Measurements from ENCODE around the gene STAT5A.
"Not testable (repeated sequence)": the region's sequence is repeated elsewhere in the genome, so short reads cannot be mapped to it uniquely, and the experiment has no call there.

STAT5A gene

GRCh38 chr17:42255445-42255844, 32.9 kb upstream of the STAT5A start:
- no peak for DNase-seq (ENCODE audit: low read depth)
- no peak overlapping the region for H3K4me3 ChIP-seq (ENCODE audit: low read depth, low read length)
- no peak for TF ChIP-seq CTCF (IDR thresholded peaks at IDR 0.05; ENCODE audit: low read depth, low read length, missing control alignments)

- DNase-seq (ENCODE audit: low read depth) = no peak
- TF ChIP-seq CTCF (IDR thresholded peaks at IDR 0.05; ENCODE audit: low read depth, low read length, missing control alignments) = no peak
- no peak overlapping the region for H3K4me3 ChIP-seq (ENCODE audit: low read depth, low read length)
These were observed 28.0 kb upstream of the STAT5A start for GRCh38 chr17:42260318-42260717.

- not testable (repeated sequence) for H3K4me3 ChIP-seq (ENCODE audit: low read depth, low read length); DNase-seq (ENCODE audit: low read depth)
These were observed 23.9 kb upstream of the STAT5A start for GRCh38 chr17:42264366-42264765.

- TF ChIP-seq CTCF (IDR thresholded peaks at IDR 0.05; ENCODE audit: low read depth, low read length, missing control alignments) = no peak
- H3K4me3 ChIP-seq (ENCODE audit: low read depth, low read length) = no peak overlapping the region
- no peak for DNase-seq (ENCODE audit: low read depth)
These were observed 21.8 kb upstream of the STAT5A start for GRCh38 chr17:42266462-42266861.

- no peak for TF ChIP-seq CTCF (IDR thresholded peaks at IDR 0.05; ENCODE audit: low read depth, low read length, missing control alignments)
- DNase-seq (ENCODE audit: low read depth) = no peak
- H3K4me3 ChIP-seq (ENCODE audit: low read depth, low read length) = no peak overlapping the region
These were observed 21.2 kb upstream of the STAT5A start for GRCh38 chr17:42266918-42267766.

GRCh38 chr17:42268236-42268635, 20.1 kb upstream of the STAT5A start:
- no peak for DNase-seq (ENCODE audit: low read depth)
- TF ChIP-seq CTCF (IDR thresholded peaks at IDR 0.05; ENCODE audit: low read depth, low read length, missing control alignments) = no peak
- H3K4me3 ChIP-seq (ENCODE audit: low read depth, low read length) = no peak overlapping the region

GRCh38 chr17:42270170-42270535, 18.1 kb upstream of the STAT5A start:
- no peak overlapping the region for H3K4me3 ChIP-seq (ENCODE audit: low read depth, low read length)
- DNase-seq (ENCODE audit: low read depth) = no peak
- no peak for TF ChIP-seq CTCF (IDR thresholded peaks at IDR 0.05; ENCODE audit: low read depth, low read length, missing control alignments)
